HUES48 (cell line): ENCODE results near the gene ZDBF2.
"Not testable (repeated sequence)": the region's sequence is repeated elsewhere in the genome, so short reads cannot be mapped to it uniquely, and the experiment has no call there.

Experiments used
- H3K27ac ChIP-seq: one replicate; pipeline ENCODE4 v1.7.0; 2013; ENCODE audit warnings: low read depth, low read length, inconsistent platforms
- H3K27me3 ChIP-seq: 2 replicates; pipeline ENCODE4 v1.6.1; 2013; ENCODE audit warnings: mild to moderate bottlenecking, low read length; ENCODE audit not compliant: control insufficient read depth, insufficient read depth
- H3K36me3 ChIP-seq: 2 replicates; pipeline ENCODE4 v1.6.1; 2013; ENCODE audit warnings: low read length; ENCODE audit not compliant: control insufficient read depth, insufficient read depth
- H3K4me1 ChIP-seq: 2 replicates; pipeline ENCODE4 v1.6.1; 2013; ENCODE audit warnings: mild to moderate bottlenecking, low read length; ENCODE audit not compliant: control insufficient read depth, insufficient read depth
- H3K4me3 ChIP-seq: 2 replicates; pipeline ENCODE4 v1.5.1; 2013; ENCODE audit warnings: mild to moderate bottlenecking, low read depth, low read length
- H3K9ac ChIP-seq: 2 replicates; pipeline ENCODE4 v1.6.1; 2013; ENCODE audit warnings: mild to moderate bottlenecking, low read depth, low read length, moderate library complexity
- H3K9me3 ChIP-seq: 2 replicates; pipeline ENCODE4 v1.6.1; 2013; ENCODE audit warnings: low read length; ENCODE audit not compliant: control insufficient read depth, insufficient read depth

The ZDBF2 gene

GRCh38 chr2:206245265-206245672, 29.2 kb upstream of the ZDBF2 start:
- no peaks in the 10 kb centered on the region for H3K27me3 ChIP-seq
- H3K27ac ChIP-seq: no peak overlapping the region
- no peak overlapping the region for H3K9ac ChIP-seq
- no peak overlapping the region for H3K4me3 ChIP-seq
- H3K9me3 ChIP-seq: no peaks in the 10 kb centered on the region
- no peaks in the 10 kb centered on the region for H3K4me1 ChIP-seq
- H3K36me3 ChIP-seq: no peaks in the 10 kb centered on the region

- Histone ChIP-seq H3K4me3 (no peak overlapping the region), H3K4me1 (no peaks in the 10 kb centered on the region), H3K27ac (no peak overlapping the region), H3K27me3 (no peaks in the 10 kb centered on the region), H3K36me3 (no peaks in the 10 kb centered on the region), H3K9ac (no peak overlapping the region), H3K9me3 (no peaks in the 10 kb centered on the region)
Measured at GRCh38 chr2:206250041-206250897, 24.2 kb upstream of the ZDBF2 start.

- H3K9me3 ChIP-seq: no peaks in the 10 kb centered on the region
- H3K27ac ChIP-seq: no peak overlapping the region
- no peaks in the 10 kb centered on the region for H3K4me1 ChIP-seq
- H3K36me3 ChIP-seq: no peaks in the 10 kb centered on the region
- H3K9ac ChIP-seq: no peak overlapping the region
- H3K4me3 ChIP-seq: no peak overlapping the region
- no peaks in the 10 kb centered on the region for H3K27me3 ChIP-seq
Measured at GRCh38 chr2:206253125-206253776, 21.2 kb upstream of the ZDBF2 start.

GRCh38 chr2:206253777-206254166, 20.7 kb upstream of the ZDBF2 start:
- Histone ChIP-seq H3K9me3 (no peaks in the 10 kb centered on the region), H3K27ac (no peak overlapping the region), H3K4me1 (no peaks in the 10 kb centered on the region), H3K27me3 (no peaks in the 10 kb centered on the region), H3K9ac (no peak overlapping the region), H3K36me3 (no peaks in the 10 kb centered on the region), H3K4me3 (no peak overlapping the region)

GRCh38 chr2:206255003-206255402, 19.5 kb upstream of the ZDBF2 start:
- Histone ChIP-seq H3K4me1 (peaks cover 6% of the 10 kb centered on the region; the same call in 1 of the 2 replicates), H3K36me3 (no peaks in the 10 kb centered on the region), H3K9ac (no peak overlapping the region), H3K27ac (no peak overlapping the region), H3K9me3 (no peaks in the 10 kb centered on the region), H3K4me3 (no peak overlapping the region), H3K27me3 (no peaks in the 10 kb centered on the region)

GRCh38 chr2:206256706-206257205, 17.7 kb upstream of the ZDBF2 start:
- no peak overlapping the region for H3K27ac ChIP-seq
- H3K36me3 ChIP-seq: no peaks in the 10 kb centered on the region
- H3K4me3 ChIP-seq: no peak overlapping the region
- no peak overlapping the region for H3K9ac ChIP-seq
- no peaks in the 10 kb centered on the region for H3K9me3 ChIP-seq
- H3K27me3 ChIP-seq: no peaks in the 10 kb centered on the region
- H3K4me1 ChIP-seq: peaks cover 9% of the 10 kb centered on the region; the same call in 1 of the 2 replicates

- no peaks in the 10 kb centered on the region for H3K9me3 ChIP-seq
- H3K4me3 ChIP-seq: no peak overlapping the region
- H3K4me1 ChIP-seq: peaks cover 9% of the 10 kb centered on the region; the same call in 1 of the 2 replicates
- H3K36me3 ChIP-seq: no peaks in the 10 kb centered on the region
- no peaks in the 10 kb centered on the region for H3K27me3 ChIP-seq
- H3K27ac ChIP-seq: no peak overlapping the region
- H3K9ac ChIP-seq: no peak overlapping the region
Measured at GRCh38 chr2:206257350-206257749, 17.1 kb upstream of the ZDBF2 start.

GRCh38 chr2:206257861-206258260, 16.6 kb upstream of the ZDBF2 start:
- Histone ChIP-seq H3K9me3 (no peaks in the 10 kb centered on the region), H3K36me3 (no peaks in the 10 kb centered on the region), H3K4me3 (no peak overlapping the region), H3K9ac (no peak overlapping the region), H3K27me3 (no peaks in the 10 kb centered on the region), H3K4me1 (peaks cover 9% of the 10 kb centered on the region; the same call in 1 of the 2 replicates), H3K27ac (no peak overlapping the region)

- not testable (repeated sequence) for H3K9me3 ChIP-seq, H3K36me3 ChIP-seq, H3K27ac ChIP-seq, H3K4me1 ChIP-seq, H3K4me3 ChIP-seq, H3K27me3 ChIP-seq, H3K9ac ChIP-seq
Measured at GRCh38 chr2:206258615-206259014, 15.8 kb upstream of the ZDBF2 start.

GRCh38 chr2:206259376-206260187, 14.9 kb upstream of the ZDBF2 start:
- Histone ChIP-seq H3K9ac (no peak overlapping the region), H3K4me3 (no peak overlapping the region), H3K9me3 (no peaks in the 10 kb centered on the region), H3K4me1 (peaks cover 9% of the 10 kb centered on the region; the same call in 1 of the 2 replicates), H3K27ac (no peak overlapping the region), H3K36me3 (no peaks in the 10 kb centered on the region), H3K27me3 (no peaks in the 10 kb centered on the region; the same call in 1 of the 2 replicates)
